ENCODE results near the gene LRP1B.

LRP1B gene

GRCh38 chr2:141381946-141382345 is 748.9 kb downstream of the LRP1B start:
- DNase-seq: no peak

DNA sequence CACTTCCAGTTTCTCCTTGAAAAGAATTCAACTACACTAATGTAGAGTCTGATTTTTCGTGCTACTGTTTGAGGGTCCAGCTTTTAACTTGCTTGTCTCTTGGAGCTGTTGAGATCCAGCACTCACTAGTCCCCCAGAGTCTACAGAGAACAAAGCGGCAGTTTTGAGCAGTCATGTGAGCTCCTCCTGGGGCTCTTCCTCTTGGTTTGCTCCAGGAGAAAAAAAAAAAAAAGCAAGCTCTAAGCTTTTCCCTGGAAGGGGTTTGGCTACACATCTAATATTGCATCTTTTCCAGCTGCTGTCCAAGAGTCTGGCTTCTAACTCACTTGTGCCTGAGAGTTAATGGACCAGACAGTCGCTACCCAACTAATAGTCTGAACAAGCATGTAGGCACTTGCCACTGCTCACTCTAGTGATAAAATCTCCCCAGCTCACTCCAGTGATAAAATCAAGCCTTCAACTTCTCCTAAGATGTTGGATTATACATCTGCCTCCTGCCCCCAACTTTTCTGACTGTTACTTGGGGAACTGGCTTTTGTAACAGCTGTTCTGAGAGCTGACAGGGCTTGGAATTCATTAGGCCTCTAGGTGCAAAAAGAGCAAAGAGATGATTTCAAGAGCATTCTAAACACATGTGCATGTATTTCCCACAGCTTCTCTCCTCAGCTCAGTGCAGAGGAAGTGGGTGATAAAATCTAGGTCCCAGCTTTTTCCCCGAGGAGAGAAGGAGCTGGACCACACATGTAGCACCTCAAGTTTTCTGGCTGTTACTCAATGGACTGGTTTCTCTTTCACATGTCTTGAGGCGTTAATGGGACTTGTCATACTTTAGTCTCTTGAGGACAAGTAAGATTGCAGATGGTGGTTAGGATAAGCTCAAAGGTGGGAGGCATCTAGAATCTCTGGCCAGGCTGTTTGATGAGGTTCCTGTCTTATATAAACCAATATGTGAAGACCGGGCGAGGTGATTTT is 750.5 kb downstream of the LRP1B start:
- no peak for DNase-seq

GRCh38 chr2:141364821-141365220 is 766.0 kb downstream of the LRP1B start:
- no peak for DNase-seq

DNA sequence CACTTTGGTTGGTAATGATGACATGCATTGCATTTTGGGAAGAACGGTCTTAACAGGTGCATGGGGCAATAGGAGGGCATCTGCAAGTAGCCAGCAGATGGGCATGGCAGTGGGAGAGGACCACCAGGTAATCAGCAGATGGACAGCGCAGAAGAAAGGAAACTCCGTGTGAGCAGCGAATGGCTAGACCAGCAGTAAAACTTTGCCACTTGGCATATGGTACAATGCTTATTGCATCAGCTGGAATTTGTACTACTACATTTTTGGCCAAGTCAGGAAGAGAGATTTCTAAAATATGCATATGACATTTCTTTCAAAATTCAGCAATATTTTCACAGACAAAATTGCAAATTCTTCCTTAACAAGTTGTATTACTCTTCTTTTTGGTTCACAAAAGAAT is 768.5 kb downstream of the LRP1B start:
- DNase-seq: no peak

DNA sequence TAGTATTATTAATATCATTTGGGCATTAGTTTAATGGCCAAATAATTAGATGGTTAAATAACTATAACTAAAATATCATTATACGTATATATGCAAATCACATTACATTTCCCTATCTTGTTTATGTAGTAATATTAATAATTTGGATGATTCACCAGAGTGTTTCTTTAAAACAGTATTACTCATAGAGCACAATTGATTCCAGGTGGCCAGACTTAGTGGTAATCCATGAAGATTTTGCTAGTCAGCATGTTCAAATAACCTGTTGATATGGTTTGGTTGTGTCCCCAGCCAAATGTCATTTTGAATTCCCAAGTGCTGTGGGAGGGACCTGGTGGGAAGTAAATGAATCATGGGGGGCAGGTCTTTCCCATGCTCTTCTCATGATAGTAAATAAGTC is 782.3 kb downstream of the LRP1B start:
- DNase-seq: no peak

DNA sequence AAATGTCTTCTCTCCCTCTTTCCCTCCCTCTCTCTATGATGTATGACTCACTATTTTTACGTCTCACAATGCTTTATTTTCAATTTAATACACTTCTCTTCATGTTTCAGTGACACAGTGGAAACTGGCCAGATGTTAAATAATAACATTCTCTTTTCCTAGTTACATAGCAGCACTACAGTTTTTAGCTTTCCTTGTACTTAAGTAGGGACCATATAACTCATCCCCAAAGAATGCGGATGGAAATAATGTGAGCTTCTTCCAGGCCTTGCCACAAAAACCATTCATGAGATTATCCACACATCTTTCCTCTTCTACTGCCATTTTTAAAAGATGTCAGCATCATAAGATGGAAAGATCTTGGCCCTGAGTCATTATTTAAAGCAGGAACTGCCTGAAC is 789.4 kb downstream of the LRP1B start:
- no peak for DNase-seq

- DNase-seq: no peak
These were observed 799.7 kb downstream of the LRP1B start for GRCh38 chr2:141331127-141331526.

GRCh38 chr2:141329964-141330363 is 800.9 kb downstream of the LRP1B start:
- DNase-seq: no peak

DNA sequence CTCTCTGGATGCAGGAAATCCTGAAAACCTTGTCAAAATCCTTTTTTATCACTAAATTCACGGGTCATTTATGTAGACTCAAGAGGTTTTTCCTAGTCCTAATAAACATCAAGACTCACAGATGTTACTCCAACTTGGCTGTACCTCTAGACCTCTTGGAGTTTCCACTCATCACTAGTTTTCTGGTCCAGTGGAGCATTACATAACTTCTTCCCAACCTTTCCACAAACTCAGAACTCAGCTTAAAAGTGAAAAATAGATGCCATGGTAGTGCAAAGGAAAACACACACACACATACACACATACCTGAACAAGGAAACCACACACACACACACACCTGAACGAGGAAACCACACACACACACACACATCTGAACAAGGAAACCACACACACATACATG is 807.2 kb downstream of the LRP1B start:
- DNase-seq: no peak

DNA sequence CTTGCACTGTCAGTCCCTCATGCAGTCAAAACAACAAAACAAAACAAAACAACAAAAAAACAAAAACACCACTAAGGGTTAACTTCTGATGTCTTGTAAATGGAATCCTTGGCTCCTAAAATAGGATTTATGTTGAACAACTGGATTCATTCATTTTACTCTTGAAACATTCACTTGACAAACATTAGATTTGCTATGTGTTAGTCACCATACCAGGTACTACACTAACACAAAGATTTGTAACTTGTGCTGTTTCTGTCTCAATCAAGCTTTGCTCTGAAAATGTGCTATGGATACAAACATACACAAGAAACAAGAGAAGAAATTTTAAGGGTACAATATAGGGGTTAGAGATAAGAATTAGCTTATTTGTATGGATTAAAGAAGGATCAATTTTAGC is 812.8 kb downstream of the LRP1B start:
- DNase-seq: no peak

- no peak for DNase-seq
These were observed 814.2 kb downstream of the LRP1B start for GRCh38 chr2:141316606-141317005.

DNA sequence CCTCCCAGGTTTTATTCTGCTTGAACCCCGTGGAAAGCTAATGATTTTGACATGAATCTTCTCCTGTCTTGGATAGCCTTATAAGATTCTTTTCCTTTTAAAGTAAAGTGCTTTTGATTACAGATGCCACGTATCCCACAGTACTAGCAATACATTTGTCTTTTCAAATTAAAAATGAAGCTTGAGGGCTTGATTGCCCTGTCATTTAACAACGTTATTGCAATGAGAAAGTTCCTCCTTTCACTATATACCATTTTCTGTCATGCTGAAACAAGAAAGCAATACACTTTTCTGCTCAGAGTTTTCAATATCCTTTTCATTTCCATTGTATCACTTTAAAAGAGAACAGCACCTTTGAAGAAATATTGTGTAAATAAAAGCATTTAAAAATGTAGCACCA is 814.7 kb downstream of the LRP1B start:
- DNase-seq: no peak

DNA sequence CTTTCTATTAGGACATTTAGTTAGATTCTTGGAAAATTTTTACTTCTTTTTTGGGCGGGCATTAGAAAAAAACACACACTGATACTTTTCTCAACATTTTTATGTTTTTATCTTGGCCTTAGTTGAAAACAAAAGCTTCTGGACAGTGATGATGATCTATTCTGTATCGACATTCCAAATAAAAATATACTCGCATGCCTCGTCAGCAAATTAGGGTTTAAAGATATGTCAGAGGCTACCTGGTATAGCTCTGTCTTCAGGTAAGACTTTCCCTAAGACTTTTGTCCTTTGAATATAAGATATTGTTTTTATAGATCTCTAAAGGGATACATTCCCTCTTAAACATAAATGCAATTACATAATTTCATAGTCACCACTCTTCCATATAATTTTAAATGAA is 816.8 kb downstream of the LRP1B start:
- DNase-seq: no peak

DNA sequence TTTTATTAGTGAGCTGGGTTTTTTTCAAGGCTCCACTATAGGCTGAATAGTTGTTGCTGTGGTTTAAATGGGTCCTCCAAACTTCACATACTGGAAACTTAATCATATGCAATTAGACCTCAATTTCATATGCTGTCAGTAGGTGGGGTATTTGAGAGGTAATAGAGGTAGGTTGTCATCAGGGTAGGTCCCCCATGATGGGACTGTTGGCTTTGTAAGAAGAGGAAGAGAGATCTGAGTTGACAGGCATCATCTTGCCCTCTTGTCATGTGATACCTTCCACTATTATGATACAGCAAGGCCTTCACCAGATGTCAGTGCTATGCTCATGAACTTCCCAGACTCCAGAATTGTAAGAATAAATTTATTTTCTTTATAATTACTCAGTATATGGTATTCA is 819.4 kb downstream of the LRP1B start:
- no peak for DNase-seq

DNA sequence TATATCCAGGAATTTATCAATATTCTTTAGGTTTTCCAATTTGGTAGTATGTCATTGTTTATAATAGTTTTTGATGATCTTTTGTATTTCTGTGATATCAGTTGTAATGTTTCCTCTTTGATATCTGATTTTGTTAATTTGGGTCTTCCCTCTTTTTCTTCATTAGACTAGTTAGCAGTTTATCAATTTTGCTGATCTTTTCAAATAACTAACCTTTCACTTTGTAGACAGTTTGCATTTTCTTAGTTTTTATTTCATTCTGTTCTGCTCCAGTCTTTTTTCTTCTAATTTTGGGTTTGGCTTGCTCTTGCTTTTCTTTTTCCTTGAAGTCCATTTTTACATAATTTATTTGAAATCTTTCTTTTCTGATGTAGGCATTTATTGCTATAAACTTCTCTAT is 824.4 kb downstream of the LRP1B start:
- no peak for DNase-seq

GRCh38 chr2:141301551-141301950 is 829.3 kb downstream of the LRP1B start:
- no peak for DNase-seq

- no peak for DNase-seq
These were observed 850.8 kb downstream of the LRP1B start for GRCh38 chr2:141280037-141280436.

- no peak for DNase-seq
These were observed 859.5 kb downstream of the LRP1B start for GRCh38 chr2:141271346-141271745.

GRCh38 chr2:141264848-141265247 is 866.0 kb downstream of the LRP1B start:
- DNase-seq: no peak

DNA sequence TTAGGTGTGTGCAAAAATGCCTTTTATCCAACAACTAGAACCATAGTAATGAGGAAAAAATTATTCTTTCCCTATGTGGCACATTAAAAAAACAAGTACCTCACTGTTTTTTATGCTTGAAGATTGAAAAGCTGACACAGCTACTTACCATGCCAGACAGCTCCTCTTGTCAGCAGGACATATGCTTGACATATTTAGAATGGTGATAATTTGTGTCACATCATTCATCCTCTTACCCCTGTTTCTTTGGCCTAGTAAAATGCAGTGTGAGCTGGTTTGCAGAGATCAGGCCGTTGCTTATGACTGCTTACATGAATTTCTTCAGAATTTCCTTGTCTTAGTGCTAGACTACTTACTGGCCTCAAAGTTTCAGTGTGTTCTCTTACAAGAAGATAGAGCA is 869.9 kb downstream of the LRP1B start:
- no peak for DNase-seq

DNA sequence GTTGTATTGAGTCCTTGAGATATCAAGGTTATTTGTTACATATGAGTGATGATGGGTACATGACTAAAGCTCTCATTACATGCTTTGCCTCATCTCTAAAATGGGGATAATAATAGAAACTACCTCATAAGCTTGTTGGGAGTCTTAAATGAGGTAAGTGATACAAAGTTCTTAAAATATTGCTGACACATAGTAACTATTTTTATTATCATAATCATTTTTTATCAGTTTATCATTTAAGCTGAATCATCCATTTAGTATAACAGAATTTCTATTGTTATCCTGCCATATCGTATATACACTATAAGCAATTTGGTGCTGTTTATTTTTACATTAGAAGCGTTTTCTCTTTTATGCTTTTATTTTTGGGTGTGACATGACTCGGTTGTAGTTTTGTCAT is 871.1 kb downstream of the LRP1B start:
- DNase-seq: no peak

DNA sequence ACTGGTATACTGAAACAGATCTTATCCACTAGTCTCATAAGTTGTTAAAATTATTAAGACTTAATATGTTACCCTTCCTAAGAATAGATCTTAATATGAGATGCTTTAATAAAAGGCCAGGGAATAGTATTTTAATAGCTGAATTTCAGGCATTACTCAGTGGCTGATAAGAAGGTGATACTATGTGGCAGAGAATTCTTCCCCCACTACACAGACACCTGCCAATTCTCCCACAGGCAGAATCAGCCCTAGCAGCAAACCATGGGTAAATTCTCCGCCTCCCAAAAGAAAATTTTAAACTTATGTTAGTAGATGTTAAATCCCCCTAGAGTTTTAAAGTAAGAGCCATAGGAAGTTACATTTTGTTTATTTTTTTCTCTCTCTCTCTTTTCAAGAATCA is 888.8 kb downstream of the LRP1B start:
- no peak for DNase-seq

DNA sequence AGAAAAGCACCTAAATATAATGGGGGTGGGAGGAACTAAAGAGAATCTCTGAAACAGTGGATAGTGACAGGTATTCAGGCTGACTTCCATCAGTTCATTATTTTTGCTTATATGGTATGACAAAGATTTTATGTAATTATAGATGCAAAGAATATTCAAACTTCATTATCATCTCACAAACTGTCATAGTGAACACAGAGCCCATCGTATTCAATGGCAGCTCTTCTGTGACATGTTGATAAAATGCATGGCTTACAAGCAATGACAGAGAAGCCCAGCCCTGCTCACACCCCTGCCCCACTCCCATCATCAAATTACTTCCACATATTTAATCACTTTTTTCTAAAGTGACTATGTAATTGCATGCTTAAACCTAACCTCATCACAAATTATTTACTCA is 904.3 kb downstream of the LRP1B start:
- no peak for DNase-seq

- no peak for DNase-seq
These were observed 923.8 kb downstream of the LRP1B start for GRCh38 chr2:141207036-141207385.

GRCh38 chr2:141201016-141201565 is 929.7 kb downstream of the LRP1B start:
- no peak for DNase-seq

Data from CD4-positive, alpha-beta T cell treated with Interleukin-6 for 4 hours (primary cell).